GM18519 (cell line): Measurements from ENCODE around the gene SESN1.

Experiments used
- ATAC-seq: cut with Tn5 transposase; IDR thresholded peaks from one replicate; pipeline ENCODE4 v1.9.1; 2021; ENCODE audit warnings: mild to moderate bottlenecking, moderate library complexity; ENCODE audit not compliant: unreplicated experiment, low FRiP score

Gene SESN1

DNA sequence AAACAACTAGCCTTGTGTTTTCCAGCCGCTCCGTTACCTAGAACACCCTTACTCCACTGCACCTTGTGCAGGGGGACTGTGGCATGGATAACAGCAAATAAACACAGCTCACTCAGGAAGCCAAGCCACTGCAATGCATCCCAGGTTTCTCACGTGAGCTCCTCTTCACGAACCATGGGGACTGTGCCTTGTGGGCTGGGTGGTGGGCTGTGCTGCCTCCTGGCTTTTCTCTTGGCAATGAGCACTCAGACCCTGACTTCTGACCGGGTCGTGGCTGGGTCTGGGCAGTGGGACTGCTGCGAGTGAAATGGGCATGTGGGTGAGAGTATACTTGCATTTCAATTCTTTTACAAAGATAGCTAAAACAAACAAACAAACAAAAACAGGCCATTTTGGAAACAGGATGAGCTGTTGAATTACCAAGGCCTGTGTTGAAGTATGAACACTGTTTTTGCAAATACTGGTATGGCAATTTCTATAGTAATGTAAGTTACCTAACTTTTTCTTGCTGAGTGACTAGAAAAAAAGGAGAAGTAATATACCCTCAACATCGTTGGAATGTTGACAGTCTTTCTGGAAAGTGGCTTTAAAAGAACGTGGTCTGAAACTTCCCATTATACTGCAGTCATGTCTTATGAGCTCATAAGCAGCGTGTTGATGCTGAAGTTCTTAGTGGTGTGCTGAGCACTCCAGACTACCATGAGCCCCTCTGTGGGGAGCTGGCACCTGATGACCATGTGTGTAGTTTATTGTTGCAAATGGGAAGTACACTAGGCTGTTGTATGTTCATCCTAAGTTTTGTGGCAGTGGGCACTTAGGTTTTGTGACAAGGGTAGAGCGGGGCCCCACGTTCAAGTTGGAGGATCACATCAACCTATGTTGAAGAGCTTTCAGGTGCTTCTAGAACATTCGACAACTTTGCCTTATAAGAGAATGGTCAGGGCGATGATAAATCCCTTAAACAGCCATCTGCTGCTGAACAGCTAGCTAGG, 126.0 kb downstream of the SESN1 start:
- no peak for ATAC-seq

- no peak for ATAC-seq
Observed at GRCh38 chr6:108966855-108967755, 127.5 kb downstream of the SESN1 start.

- ATAC-seq = no peak
Observed at GRCh38 chr6:108966251-108966650, 128.4 kb downstream of the SESN1 start.

GRCh38 chr6:108961985-108962384, 132.7 kb downstream of the SESN1 start:
- no peak for ATAC-seq

GRCh38 chr6:108961077-108961476, 133.6 kb downstream of the SESN1 start:
- no peak for ATAC-seq

GRCh38 chr6:108960601-108961000, 134.0 kb downstream of the SESN1 start:
- ATAC-seq = no peak

DNA sequence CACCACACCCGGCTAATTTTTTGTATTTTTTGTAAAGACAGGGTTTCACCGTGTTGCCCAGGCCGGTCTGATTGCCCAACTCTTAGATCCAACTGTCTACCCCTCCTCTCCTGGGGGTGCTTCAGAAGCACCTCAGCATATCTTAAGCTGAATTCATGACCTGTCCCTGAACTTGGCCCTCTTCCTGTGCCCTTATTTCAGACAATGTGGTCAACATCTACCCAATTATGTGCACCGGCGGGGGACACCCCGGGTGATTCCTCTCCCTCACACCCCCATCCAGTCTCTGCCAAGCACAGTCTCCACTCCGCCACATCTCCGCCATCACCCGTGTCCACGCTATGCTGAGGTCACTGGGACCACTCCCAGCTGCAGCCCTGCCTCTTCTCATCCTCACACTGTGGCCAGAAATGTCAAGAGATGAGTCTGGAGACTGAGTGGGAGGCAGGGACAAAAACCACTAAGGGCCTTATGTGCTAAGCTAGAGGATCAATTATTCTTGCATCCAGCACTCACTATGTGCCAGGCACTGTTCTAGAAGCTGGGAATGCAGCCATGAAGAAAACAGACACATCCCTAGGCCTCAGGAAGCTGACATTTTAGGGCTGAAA, 134.6 kb downstream of the SESN1 start:
- ATAC-seq = no peak

GRCh38 chr6:108958900-108959770, 135.5 kb downstream of the SESN1 start:
- no peak for ATAC-seq

DNA sequence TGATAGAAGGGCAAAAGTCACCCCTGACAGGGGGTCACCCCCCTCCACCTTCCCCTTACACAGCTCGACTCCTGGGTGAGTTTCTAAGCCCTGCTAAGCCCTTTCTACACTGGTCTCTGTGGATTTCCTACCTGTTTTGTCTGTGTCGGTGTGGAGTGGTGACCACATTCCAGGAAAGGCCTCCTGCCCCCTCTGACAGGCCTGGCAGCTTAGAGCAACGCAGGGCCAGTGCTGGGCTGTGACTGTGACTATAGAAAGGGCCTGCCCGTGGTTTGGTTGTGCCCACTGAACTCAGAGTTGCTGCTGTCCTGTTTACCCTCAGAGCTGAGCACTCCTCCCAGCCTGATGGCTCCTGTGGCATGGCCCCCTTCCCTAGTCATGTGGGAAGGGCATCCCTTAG, 137.4 kb downstream of the SESN1 start:
- ATAC-seq = no peak

- no peak for ATAC-seq
Observed at GRCh38 chr6:108955329-108955949, 139.2 kb downstream of the SESN1 start.

- ATAC-seq = no peak
Observed at GRCh38 chr6:108953681-108954080, 141.0 kb downstream of the SESN1 start.

GRCh38 chr6:108952776-108953486, 141.7 kb downstream of the SESN1 start:
- no peak for ATAC-seq

GRCh38 chr6:108951351-108951953, 143.2 kb downstream of the SESN1 start:
- no peak for ATAC-seq

DNA sequence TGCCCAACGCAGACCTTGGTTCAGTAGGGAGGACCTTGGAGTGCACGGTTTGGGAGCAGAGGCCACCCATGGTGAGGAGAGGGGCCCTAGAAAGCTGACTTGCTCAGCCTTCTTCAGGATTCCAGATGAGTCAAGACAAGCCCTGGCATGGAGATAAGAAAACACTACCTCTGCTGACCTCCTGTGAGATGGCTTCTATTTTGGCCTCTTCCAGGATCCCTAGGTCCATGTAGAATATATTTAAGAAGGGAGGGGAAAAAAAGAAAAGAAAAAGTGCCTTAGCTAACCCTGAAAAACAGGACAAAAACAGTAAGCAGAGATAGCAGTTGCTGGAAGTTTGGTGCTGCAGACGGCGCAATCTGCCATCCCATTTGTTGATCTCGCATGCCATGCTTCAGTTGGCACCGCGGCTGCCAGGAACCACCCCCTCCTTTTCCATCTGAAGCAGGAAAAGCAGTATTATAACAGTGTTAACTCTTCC, 146.4 kb downstream of the SESN1 start:
- ATAC-seq = no peak

- no peak for ATAC-seq
Observed at GRCh38 chr6:108947114-108947854, 147.4 kb downstream of the SESN1 start.

GRCh38 chr6:108946695-108947094, 148.0 kb downstream of the SESN1 start:
- ATAC-seq = no peak

- no peak for ATAC-seq
Observed at GRCh38 chr6:108945681-108946159, 148.9 kb downstream of the SESN1 start.
